Stomach smooth muscle (tissue), 2 donors: ENCODE results near the gene SRGAP2B.
"Not testable (repeated sequence)": the region's sequence is repeated elsewhere in the genome, so short reads cannot be mapped to it uniquely, and the experiment has no call there.

Experiments used
- H3K27ac ChIP-seq: one replicate; pipeline ENCODE4 v1.7.0; 2013; ENCODE audit warnings: mild to moderate bottlenecking, low read length, inconsistent platforms
- H3K27me3 ChIP-seq, 2 donors: one replicate each; pipeline ENCODE4 v1.7.0; 2013; ENCODE audit warnings: low read length in 2 of 2; ENCODE audit not compliant: insufficient read depth in 2 of 2, control insufficient read depth in 1 of 2
- H3K36me3 ChIP-seq, 2 donors: one replicate each; pipeline ENCODE4 v1.7.0; 2013; ENCODE audit warnings: low read length in 2 of 2; ENCODE audit not compliant: control insufficient read depth in 2 of 2, insufficient read depth in 2 of 2
- H3K4me1 ChIP-seq: one replicate; pipeline ENCODE4 v1.7.0; 2013; ENCODE audit warnings: low read length; ENCODE audit not compliant: control insufficient read depth, insufficient read depth
- H3K4me3 ChIP-seq, 2 donors: one replicate each; pipeline ENCODE4 v1.7.0; 2013; ENCODE audit warnings: low read length in 2 of 2
- H3K9ac ChIP-seq, 2 donors: one replicate each; pipeline ENCODE4 v1.7.0; 2013; ENCODE audit warnings: low read length in 2 of 2, mild to moderate bottlenecking in 1 of 2
- H3K9me3 ChIP-seq, 2 donors: one replicate each; pipeline ENCODE4 v1.7.0; 2013; ENCODE audit warnings: low read length in 2 of 2; ENCODE audit not compliant: control insufficient read depth in 2 of 2
- donor health status: healthy.
- donor health status: Pancreatic carcinoma.

Gene SRGAP2B

GRCh38 chr1:144961604-144962583 is 133.2 kb downstream of the SRGAP2B start:
- not testable (repeated sequence) for H3K27me3 ChIP-seq, H3K36me3 ChIP-seq, H3K9me3 ChIP-seq, H3K9ac ChIP-seq, H3K4me3 ChIP-seq, H3K27ac ChIP-seq, H3K4me1 ChIP-seq

- H3K4me3 ChIP-seq, H3K36me3 ChIP-seq, H3K27ac ChIP-seq, H3K27me3 ChIP-seq, H3K9ac ChIP-seq, H3K9me3 ChIP-seq, H3K4me1 ChIP-seq: not testable (repeated sequence)
These were observed 134.1 kb downstream of the SRGAP2B start for GRCh38 chr1:144960929-144961488.

- not testable (repeated sequence) for H3K4me1 ChIP-seq, H3K27me3 ChIP-seq, H3K27ac ChIP-seq, H3K9me3 ChIP-seq, H3K36me3 ChIP-seq, H3K9ac ChIP-seq, H3K4me3 ChIP-seq
These were observed 146.7 kb downstream of the SRGAP2B start for GRCh38 chr1:144948390-144948789.

- H3K9me3 ChIP-seq, H3K27ac ChIP-seq, H3K36me3 ChIP-seq, H3K9ac ChIP-seq, H3K4me3 ChIP-seq, H3K4me1 ChIP-seq, H3K27me3 ChIP-seq: not testable (repeated sequence)
These were observed 147.6 kb downstream of the SRGAP2B start for GRCh38 chr1:144947495-144947894.

- not testable (repeated sequence) for H3K27me3 ChIP-seq, H3K9ac ChIP-seq, H3K27ac ChIP-seq, H3K9me3 ChIP-seq, H3K36me3 ChIP-seq, H3K4me1 ChIP-seq, H3K4me3 ChIP-seq
These were observed 148.3 kb downstream of the SRGAP2B start for GRCh38 chr1:144946525-144947480.

- not testable (repeated sequence) for H3K4me3 ChIP-seq, H3K9ac ChIP-seq, H3K27me3 ChIP-seq, H3K9me3 ChIP-seq, H3K4me1 ChIP-seq, H3K36me3 ChIP-seq, H3K27ac ChIP-seq
These were observed 153.4 kb downstream of the SRGAP2B start for GRCh38 chr1:144941710-144942109.

- H3K27me3 ChIP-seq, H3K4me3 ChIP-seq: not testable (repeated sequence)
These were observed 155.1 kb downstream of the SRGAP2B start for GRCh38 chr1:144940054-144940453.

GRCh38 chr1:144938627-144939026 is 156.5 kb downstream of the SRGAP2B start:
- not testable (repeated sequence) for H3K9me3 ChIP-seq, H3K9ac ChIP-seq, H3K4me1 ChIP-seq, H3K4me3 ChIP-seq, H3K27me3 ChIP-seq, H3K36me3 ChIP-seq, H3K27ac ChIP-seq

More at GRCh38 chr1:144940054-144940453, 155.1 kb downstream of the SRGAP2B start:
- H3K4me1 ChIP-seq, H3K27ac ChIP-seq, H3K36me3 ChIP-seq, H3K9ac ChIP-seq, H3K9me3 ChIP-seq: not testable (repeated sequence)

- H3K9me3 ChIP-seq, H3K36me3 ChIP-seq, H3K27me3 ChIP-seq, H3K9ac ChIP-seq, H3K4me1 ChIP-seq, H3K4me3 ChIP-seq, H3K27ac ChIP-seq: not testable (repeated sequence)
These were observed 158.9 kb downstream of the SRGAP2B start for GRCh38 chr1:144936186-144936732.

- not testable (repeated sequence) for H3K36me3 ChIP-seq, H3K27ac ChIP-seq, H3K9ac ChIP-seq, H3K4me3 ChIP-seq, H3K27me3 ChIP-seq, H3K4me1 ChIP-seq, H3K9me3 ChIP-seq
These were observed 159.8 kb downstream of the SRGAP2B start for GRCh38 chr1:144935310-144935709.
